Fibroblast of gingiva (primary cell): ENCODE data around the gene EMC7.
A peak's percentile ranks its signal among the peaks of the same experiment; 100 is the strongest.
"Not testable (repeated sequence)": the region's sequence is repeated elsewhere in the genome, so short reads cannot be mapped to it uniquely, and the experiment has no call there.

Experiments
- DNase-seq: peaks from one replicate; pipeline ENCODE4 v3.0.0-alpha.2; 2011; ENCODE audit warnings: low read depth

EMC7 gene

GRCh38 chr15:34084086-34084485 is 17.6 kb downstream of the EMC7 start:
- DNase-seq, result peak; percentile 82

GRCh38 chr15:34079904-34080303 is 21.8 kb downstream of the EMC7 start:
- no peak for DNase-seq

- no peak for DNase-seq
Observed at GRCh38 chr15:34078900-34079299, 22.8 kb downstream of the EMC7 start.

- DNase-seq, result no peak
Observed at GRCh38 chr15:34076785-34077184, 24.9 kb downstream of the EMC7 start.

- DNase-seq, result no peak
Observed at GRCh38 chr15:34070003-34070402, 31.7 kb downstream of the EMC7 start.

- DNase-seq, result no peak
Observed at GRCh38 chr15:34065941-34066340, 35.7 kb downstream of the EMC7 start.

GRCh38 chr15:34065261-34065660 is 36.4 kb downstream of the EMC7 start:
- DNase-seq, result no peak

GRCh38 chr15:34064438-34064837 is 37.2 kb downstream of the EMC7 start:
- DNase-seq, result no peak

GRCh38 chr15:34059946-34060345 is 41.7 kb downstream of the EMC7 start:
- DNase-seq, result no peak

GRCh38 chr15:34059476-34059875 is 42.2 kb downstream of the EMC7 start:
- DNase-seq, result no peak

- no peak for DNase-seq
Observed at GRCh38 chr15:34056911-34057310, 44.8 kb downstream of the EMC7 start.

GRCh38 chr15:34055868-34056595 is 45.6 kb downstream of the EMC7 start:
- peak; percentile 27 for DNase-seq

GRCh38 chr15:34054081-34054707 is 47.5 kb downstream of the EMC7 start:
- DNase-seq, result no peak

- not testable (repeated sequence) for DNase-seq
Observed at GRCh38 chr15:34050385-34050784, 51.3 kb downstream of the EMC7 start.

GRCh38 chr15:34049112-34049511 is 52.5 kb downstream of the EMC7 start:
- peak; percentile 73 for DNase-seq

GRCh38 chr15:34047893-34048775 is 53.5 kb downstream of the EMC7 start:
- no peak for DNase-seq

GRCh38 chr15:34046471-34047145 is 55.1 kb downstream of the EMC7 start:
- DNase-seq, result no peak

GRCh38 chr15:34043813-34044212 is 57.8 kb downstream of the EMC7 start:
- DNase-seq, result no peak

- DNase-seq, result no peak
Observed at GRCh38 chr15:34043391-34043790, 58.3 kb downstream of the EMC7 start.

- no peak for DNase-seq
Observed at GRCh38 chr15:34039790-34040113, 61.9 kb downstream of the EMC7 start.

- DNase-seq, result peak; percentile 48
Observed at GRCh38 chr15:34038871-34039789, 62.5 kb downstream of the EMC7 start, which contains the start of gene AVEN. Gene AVEN, minus strand, starts transcription at chr15:34039204. Its CDS starts 158 bp downstream, at chr15:34039046.
